GM18907 (cell line): ENCODE results near the gene HECW1.

Experiments used
- ATAC-seq: cut with Tn5 transposase; IDR thresholded peaks from one replicate; pipeline ENCODE4 v1.9.1; 2021; ENCODE audit warnings: mild to moderate bottlenecking, moderate library complexity; ENCODE audit not compliant: unreplicated experiment

Gene HECW1

GRCh38 chr7:43405948-43406347 is 293.5 kb downstream of the HECW1 start:
- ATAC-seq: no peak

- no peak for ATAC-seq
These were observed 294.5 kb downstream of the HECW1 start for GRCh38 chr7:43406961-43407360.

- no peak for ATAC-seq
These were observed 296.5 kb downstream of the HECW1 start for GRCh38 chr7:43408981-43409380.

- no peak for ATAC-seq
These were observed 305.0 kb downstream of the HECW1 start for GRCh38 chr7:43417455-43417854.

- ATAC-seq: no peak
These were observed 318.0 kb downstream of the HECW1 start for GRCh38 chr7:43430411-43430810.

GRCh38 chr7:43431020-43431595 is 318.7 kb downstream of the HECW1 start:
- no peak for ATAC-seq

GRCh38 chr7:43433639-43434038 is 321.2 kb downstream of the HECW1 start:
- ATAC-seq: no peak

GRCh38 chr7:43437001-43437400 is 324.6 kb downstream of the HECW1 start:
- ATAC-seq: no peak

- no peak for ATAC-seq
These were observed 326.5 kb downstream of the HECW1 start for GRCh38 chr7:43438897-43439479.

GRCh38 chr7:43439631-43440401 is 327.4 kb downstream of the HECW1 start:
- peak; percentile 67 for ATAC-seq

- ATAC-seq: no peak
These were observed 329.0 kb downstream of the HECW1 start for GRCh38 chr7:43441231-43442130.

- ATAC-seq: no peak
These were observed 330.9 kb downstream of the HECW1 start for GRCh38 chr7:43443381-43443780.

GRCh38 chr7:43444711-43445578 is 332.5 kb downstream of the HECW1 start:
- no peak for ATAC-seq

GRCh38 chr7:43449577-43449976 is 337.1 kb downstream of the HECW1 start:
- no peak for ATAC-seq

GRCh38 chr7:43450894-43451293 is 338.4 kb downstream of the HECW1 start:
- ATAC-seq: no peak

- peak; percentile 86 for ATAC-seq
These were observed 342.6 kb downstream of the HECW1 start for GRCh38 chr7:43454936-43455518.

GRCh38 chr7:43456200-43456599 is 343.8 kb downstream of the HECW1 start:
- ATAC-seq: no peak

- ATAC-seq: no peak
These were observed 346.0 kb downstream of the HECW1 start for GRCh38 chr7:43458330-43459018.

GRCh38 chr7:43459019-43459337 is 346.5 kb downstream of the HECW1 start:
- no peak for ATAC-seq
